NCI-H2227 (cell line): ENCODE measurements around the gene TMEM184B.

ENCODE experiments used
- DNase-seq: peaks from one replicate; lab custom pipeline; 2025; ENCODE audit not compliant: unreplicated experiment; lab: John Stamatoyannopoulos, UW

The TMEM184B gene

GRCh38 chr22:38308791-38309498 lies 36.1 kb upstream of the TMEM184B start:
- DNase-seq, result no peak

- peak; percentile 18 for DNase-seq
These were observed 33.0 kb upstream of the TMEM184B start for GRCh38 chr22:38305471-38306448.

DNA sequence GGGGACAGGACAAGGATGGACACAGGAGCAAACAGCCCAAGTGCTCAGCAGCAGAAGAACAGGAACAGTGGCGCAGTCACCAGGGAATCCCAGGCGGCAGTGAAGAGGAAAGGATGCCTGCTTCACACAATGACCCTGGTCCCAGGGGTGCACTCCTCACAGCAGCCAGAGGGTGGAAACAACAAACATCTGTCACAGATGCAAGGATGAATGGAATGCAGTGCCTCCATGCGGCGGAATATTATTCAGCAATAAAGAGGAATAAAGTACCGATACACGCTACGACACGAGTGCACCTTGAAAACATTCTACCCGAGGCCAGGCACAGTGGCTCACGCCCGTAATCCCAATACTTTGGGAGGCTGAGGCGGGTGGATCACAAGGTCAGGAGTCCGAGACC lies 31.7 kb upstream of the TMEM184B start:
- no peak for DNase-seq

DNA sequence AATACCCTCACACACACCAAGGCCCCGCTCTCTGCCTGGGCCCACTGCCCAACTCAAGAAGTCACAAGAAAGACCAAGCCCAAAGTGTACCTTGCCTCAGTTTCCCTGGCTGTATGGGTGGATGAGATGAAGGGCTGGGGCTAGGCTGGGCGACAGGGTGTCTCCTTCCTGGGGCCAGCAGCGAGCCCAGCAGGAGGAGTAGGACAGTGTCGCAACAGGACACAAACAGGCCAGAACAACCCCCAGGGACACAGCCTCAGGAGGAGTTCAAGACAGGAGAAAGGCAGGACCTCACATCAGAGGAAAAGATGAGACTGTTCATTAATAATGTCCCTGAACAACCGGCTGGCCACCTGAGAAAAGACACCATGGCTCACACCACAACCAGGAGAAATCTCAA lies 31.2 kb upstream of the TMEM184B start:
- no peak for DNase-seq

DNA sequence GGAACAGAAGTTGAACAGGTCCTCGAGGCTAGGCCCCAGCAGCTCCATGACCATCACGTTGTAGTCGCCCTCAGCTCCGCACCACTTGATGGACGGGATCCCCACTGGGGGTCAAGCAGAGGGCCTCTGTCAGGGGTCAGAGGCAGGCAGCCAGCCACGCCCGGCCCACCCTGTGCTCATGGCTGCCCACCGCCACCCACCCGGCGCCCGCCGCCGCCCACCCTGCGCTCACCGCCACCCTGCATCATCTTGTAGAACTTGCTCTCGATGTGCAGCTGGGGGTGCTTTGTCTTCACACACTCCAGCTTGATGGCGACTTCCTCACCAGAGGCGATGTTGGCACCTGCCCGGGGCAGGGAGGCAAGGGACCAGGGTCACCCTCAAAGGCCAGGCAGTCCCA lies 30.1 kb upstream of the TMEM184B start:
- DNase-seq, result no peak

DNA sequence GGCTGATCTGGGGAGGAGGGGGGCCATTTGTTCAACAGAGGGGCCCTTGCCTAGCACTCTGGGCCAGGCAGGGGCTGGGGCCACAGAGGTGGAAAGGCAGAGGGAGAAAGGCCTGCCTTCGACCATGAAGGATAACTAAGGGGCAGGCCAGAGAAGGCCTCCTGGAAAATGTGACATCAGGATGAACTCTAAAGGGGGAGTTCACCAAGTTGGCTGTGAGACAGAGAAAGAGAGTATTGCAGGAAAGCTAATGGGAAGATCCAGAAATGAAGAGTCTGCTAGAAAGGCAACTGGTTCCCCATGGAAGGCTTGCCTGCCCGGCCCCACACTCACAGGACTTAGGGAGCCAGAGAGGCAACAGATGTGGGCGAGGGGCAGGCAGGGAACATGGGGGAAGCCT lies 28.1 kb upstream of the TMEM184B start:
- no peak for DNase-seq

DNA sequence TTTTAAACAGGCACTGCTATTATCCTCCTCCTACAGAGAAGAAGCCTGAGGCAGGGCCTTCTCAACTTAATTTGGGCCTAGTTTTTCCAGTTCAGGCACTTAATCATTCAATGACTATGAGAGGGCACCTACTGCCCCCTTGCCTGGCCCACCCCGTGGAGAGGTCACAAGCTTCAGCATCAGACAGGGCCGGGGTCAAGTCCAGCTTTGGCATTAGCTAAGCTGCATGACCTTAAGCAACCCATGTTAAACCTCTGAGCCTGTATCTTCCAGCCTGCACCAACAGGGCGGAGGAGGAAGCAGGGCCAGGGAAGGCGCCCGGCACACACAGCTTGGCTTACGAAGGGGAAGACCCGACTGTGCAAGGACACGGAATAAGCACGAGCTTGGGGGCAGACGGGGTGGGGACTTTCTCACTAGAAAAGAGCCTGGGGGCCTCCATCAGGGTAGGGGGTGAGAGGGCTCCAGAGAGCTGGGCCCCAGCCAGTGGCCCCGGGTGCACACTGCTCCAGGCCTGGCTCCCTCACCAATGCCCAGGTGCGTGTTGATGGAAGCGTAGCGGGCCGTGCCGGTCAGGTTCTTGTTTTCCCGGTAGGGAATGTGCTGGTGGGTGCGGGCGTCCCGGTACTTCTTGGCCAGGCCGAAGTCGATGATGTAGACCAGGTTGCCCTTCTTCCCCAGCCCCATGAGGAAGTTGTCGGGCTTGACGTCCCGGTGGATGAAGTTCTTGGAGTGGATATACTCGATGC lies 27.6 kb upstream of the TMEM184B start:
- DNase-seq, result no peak

DNA sequence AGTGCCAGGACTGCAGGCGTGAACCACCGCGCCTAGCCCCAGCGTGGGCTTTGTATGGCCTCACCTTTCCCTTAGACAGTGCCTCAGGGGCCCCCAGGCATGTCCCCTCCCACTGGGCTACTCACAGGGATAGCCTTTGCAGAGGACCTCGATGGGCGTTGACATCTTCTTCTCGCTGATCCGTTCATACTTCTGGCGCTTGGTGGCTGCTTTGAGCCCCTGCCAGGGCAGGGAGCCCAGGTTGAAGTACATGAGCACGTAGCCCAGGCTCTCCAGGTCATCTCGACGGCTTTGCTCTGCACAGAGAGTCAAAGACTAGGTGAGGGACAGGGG lies 26.9 kb upstream of the TMEM184B start:
- no peak for DNase-seq

- no peak for DNase-seq
These were observed 25.6 kb upstream of the TMEM184B start for GRCh38 chr22:38298312-38299005.

DNA sequence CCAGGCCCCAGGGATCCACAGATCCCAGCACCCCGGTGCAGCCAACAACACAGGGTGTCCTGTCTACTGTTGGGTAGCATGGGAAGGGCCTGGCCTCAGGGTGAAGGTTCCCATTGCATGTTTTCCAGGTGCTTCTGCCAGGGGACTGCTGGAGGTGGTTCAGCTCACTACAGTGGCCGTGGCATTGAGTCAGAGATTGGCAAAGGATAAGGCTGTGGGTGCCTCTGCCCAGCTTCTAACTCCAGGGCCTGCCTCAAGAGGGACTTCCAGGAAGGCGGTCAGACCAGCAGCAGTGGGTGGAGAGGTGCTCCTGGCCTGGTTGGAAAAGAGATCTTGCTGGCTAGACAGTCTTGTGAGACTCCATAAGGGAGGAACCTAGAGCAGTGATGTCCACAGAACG lies 23.6 kb upstream of the TMEM184B start:
- no peak for DNase-seq

DNA sequence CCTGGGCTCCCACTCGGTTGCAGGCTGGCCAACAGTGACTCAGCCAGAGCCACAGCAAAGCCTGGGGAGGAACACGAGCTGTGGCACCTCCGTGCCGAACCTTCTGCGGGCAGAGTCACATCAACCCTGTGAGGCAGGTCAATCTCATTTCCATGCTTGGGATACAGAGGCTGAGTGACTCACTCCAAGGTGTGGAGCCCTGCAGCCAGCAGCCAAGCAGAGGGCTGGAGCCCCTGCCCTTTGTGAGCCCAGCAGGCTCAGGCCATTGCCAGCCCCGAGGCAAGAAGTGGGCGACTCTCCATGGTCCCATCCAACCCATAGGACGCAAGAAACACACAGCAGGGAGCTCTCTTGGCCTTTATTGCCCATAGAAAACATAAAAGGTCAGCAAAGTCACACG lies 23.1 kb upstream of the TMEM184B start:
- DNase-seq, result no peak

GRCh38 chr22:38295339-38295738 lies 22.5 kb upstream of the TMEM184B start:
- no peak for DNase-seq

GRCh38 chr22:38294193-38294592 lies 21.4 kb upstream of the TMEM184B start:
- no peak for DNase-seq

- DNase-seq, result no peak
These were observed 19.9 kb upstream of the TMEM184B start for GRCh38 chr22:38292694-38293093.

GRCh38 chr22:38291201-38291777 lies 18.5 kb upstream of the TMEM184B start:
- DNase-seq, result peak; percentile 44

DNA sequence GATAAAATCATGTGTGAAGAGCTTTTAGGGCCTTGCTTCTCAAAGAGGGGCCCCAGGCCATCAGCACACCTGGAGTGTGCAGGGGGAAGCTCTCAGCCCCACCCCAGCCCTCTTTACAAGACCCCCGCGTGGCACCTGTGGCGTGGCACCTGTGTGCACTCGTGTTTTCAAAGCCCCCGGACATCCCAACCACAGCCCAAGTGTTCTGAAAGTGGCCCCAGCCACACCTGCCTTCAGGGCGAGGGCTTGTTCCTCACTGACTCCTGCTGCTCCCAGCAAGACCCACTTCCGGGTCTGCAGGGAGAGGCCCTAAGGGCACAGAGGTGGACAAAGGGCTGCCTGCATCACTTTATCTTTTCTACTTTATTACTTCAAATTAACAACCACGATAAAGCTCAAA lies 17.5 kb upstream of the TMEM184B start:
- no peak for DNase-seq

DNA sequence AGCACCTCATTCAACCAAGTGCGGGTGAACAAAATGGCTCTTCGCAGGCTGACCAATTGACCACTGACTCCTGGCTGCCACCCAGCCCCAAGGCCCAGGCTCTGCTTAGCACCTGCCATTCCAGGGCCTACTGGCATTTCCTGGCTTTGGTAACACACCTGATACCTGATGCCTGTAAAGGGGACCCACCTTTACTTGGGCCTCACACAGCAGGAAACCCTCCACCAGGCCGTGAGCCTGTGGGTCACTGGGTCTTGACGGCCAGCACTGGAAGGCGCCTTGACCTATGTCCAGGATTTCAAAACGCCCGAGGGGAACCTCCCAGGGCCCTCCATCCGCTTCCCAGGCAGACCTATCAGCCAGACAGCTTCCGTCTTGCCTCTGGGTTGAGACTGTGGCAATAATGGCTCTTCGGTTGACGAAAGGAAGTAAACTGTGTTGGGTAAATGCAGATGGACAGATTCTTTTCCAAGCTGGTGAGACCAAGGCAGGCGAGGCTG lies 16.8 kb upstream of the TMEM184B start:
- no peak for DNase-seq

DNA sequence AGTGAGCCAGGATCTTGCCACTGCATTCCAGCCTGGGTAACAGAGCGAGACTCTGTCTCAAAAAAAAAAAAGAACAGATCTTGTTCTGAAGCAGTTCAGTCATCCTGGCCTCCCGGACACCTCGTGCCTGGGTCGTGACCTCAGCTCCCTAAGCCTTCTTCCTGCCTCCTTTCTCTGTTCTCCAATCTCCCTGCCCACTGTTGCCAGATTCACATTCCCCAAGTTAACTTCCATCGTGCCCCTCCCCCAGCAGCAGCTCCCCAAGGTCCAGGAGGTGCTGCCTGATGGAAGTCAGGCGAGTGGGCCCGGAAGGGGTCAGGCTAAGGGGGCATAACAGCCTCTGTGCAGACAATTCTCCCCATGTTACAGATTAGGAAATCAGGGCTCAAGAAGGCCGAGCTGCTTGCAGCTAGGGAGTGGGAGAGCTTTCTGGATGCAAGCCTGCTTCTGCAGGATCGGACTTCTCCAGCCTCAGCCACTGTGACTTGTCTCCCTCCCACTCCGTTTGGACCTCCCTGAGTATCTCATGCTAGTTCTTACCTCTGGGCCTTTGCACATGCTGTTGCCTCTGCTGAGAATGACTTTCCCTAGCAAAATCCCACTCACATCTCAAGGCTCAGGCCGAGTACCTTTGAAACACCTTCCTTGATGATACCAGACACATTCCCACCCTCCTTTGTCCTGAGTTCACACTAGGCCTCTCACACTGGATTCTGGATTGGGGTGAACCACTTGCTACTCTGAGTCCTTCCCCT lies 14.3 kb upstream of the TMEM184B start:
- DNase-seq, result no peak

GRCh38 chr22:38285018-38285417 lies 12.2 kb upstream of the TMEM184B start:
- no peak for DNase-seq

DNA sequence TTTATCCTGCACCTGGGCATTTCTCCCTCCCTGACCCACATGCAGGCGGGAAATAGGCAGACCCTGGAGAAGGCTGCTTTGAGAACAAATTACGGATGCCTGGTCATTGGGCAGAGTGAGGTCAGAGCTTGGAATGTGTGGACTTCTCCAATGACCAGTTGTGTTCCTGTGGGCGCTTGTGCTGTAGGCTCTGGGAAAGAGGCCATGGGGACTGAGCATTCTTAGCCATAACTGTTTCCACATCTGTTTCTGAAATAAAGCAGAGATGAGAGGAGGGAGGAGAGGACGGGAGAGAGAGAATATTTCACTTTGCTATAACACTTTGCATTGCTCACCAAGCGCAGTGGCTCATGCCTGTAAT lies 11.2 kb upstream of the TMEM184B start:
- no peak for DNase-seq
